Gastrocnemius medialis (tissue), 4 donors: Measurements from ENCODE around the gene ALG14. TPM values are rescaled to one million over a fixed set of nuclear protein-coding genes. Genes with fewer than 3 reads are reported as not detected.

ENCODE experiments used
- ATAC-seq, 2 donors: fragments of 150-250 bp; one replicate each; pipeline ENCODE4 v1.9.1; 2016
- DNase-seq, 2 donors: peaks; one replicate each; pipeline ENCODE4 v3.0.0-alpha.2; 2019
- H3K27ac ChIP-seq, 4 donors: fragments of 200-600 bp; sonication (generic); 1 replicate in 1 of 4; 2 replicates in 3 of 4; pipeline ENCODE4 v1.5.1; 2016 to 2018; ENCODE audit warnings: mild to moderate bottlenecking in 2 of 4, moderate library complexity in 1 of 4
- H3K27me3 ChIP-seq, 3 donors: fragments of 200-600 bp; sonication (generic) in 2 of 3; 1 replicate in 1 of 3; 2 replicates in 2 of 3; pipeline versions ENCODE4 v1.5.1 to v1.6.0; 2016 to 2019; ENCODE audit warnings: mild to moderate bottlenecking in 1 of 3, moderate library complexity in 1 of 3
- H3K36me3 ChIP-seq, 2 donors: fragments of 200-600 bp; sonication (generic) in 1 of 2; one replicate each; pipeline ENCODE4 v1.5.1; 2017 to 2018
- H3K4me1 ChIP-seq, 2 donors: fragments of 200-600 bp; sonication (generic) in 1 of 2; one replicate each; pipeline ENCODE4 v1.5.1; 2016 to 2017; ENCODE audit warnings: mild to moderate bottlenecking in 2 of 2
- H3K4me3 ChIP-seq, 4 donors: fragments of 200-600 bp; sonication (generic) in 3 of 4; 1 replicate in 1 of 4; 2 replicates in 3 of 4; pipeline ENCODE4 v1.5.1; 2016 to 2019; ENCODE audit warnings: mild to moderate bottlenecking in 2 of 4
- H3K9me3 ChIP-seq, 3 donors: fragments of 200-600 bp; sonication (generic) in 2 of 3; 1 replicate in 1 of 3; 2 replicates in 2 of 3; pipeline ENCODE4 v1.5.1; 2016 to 2019
- CTCF ChIP-seq, 5 experiments: fragments of 450-650 bp in 3 of 5; fragments of 200-600 bp in 2 of 5; sonication (generic) in 2 of 5; IDR thresholded peaks in 4 of 5; conservative IDR thresholded peaks in 1 of 5; 1 replicate in 4 of 5; 2 replicates in 1 of 5; pipeline ENCODE4 v1.5.1; 2016 to 2019; ENCODE audit warnings: antibody characterized with exemption in 5 of 5, mild to moderate bottlenecking in 3 of 5, moderate library complexity in 3 of 5
- POLR2A ChIP-seq, 2 donors: fragments of 450-650 bp; IDR thresholded peaks; one replicate each; pipeline ENCODE4 v1.6.1; 2017; ENCODE audit warnings: antibody characterized with exemption in 2 of 2, mild to moderate bottlenecking in 2 of 2, moderate library complexity in 2 of 2
- in situ Hi-C, 4 donors: fragments of 200-750 bp; cut with MboI; loops; one replicate each; pipeline versions ENCODE4 v1.15.0 to v1.8.0; 2017; ENCODE audit warnings: low sequenced_read_pairs in 4 of 4
- intact Hi-C: fragments of 100-400 bp; cut with DNase I; formaldehyde crosslinking; loops from one replicate; pipeline ENCODE4 v1.15.1; 2023; ENCODE audit warnings: low total_unique reads
- total RNA-seq, 4 donors: library from RNA; depleted of rRNA; stranded (reverse); fragments of >200 nt; gene quantifications; one replicate each; pipeline versions ENCODE4 v1.1.0 to v1.2.3, GENCODE V29; 2016

Gene ALG14
- total RNA-seq, 4 donors from 2014 or later, result 0.24 to 0.97 (median 0.77) TPM

GRCh38 chr1:94927405-94928175, 145.2 kb downstream of the ALG14 start:
- TF ChIP-seq POLR2A (IDR thresholded peaks at IDR 0.05) (no peak), CTCF (IDR thresholded peaks at IDR 0.05 in 4 of 5, conservative IDR thresholded peaks at IDR 0.05 in 1 of 5) (no peak)
- H3K4me3 ChIP-seq, result peak overlapping the region; percentile 57 to 71 (median 70)
- ATAC-seq (no peak), DNase-seq (no peak)
- H3K9me3 ChIP-seq, result no peaks in the 10 kb centered on the region
- H3K4me1 ChIP-seq, result peaks cover 16 to 19% of the 10 kb centered on the region in 2 donors
- peak overlapping the region; percentile 70 to 87 (median 83) for H3K27ac ChIP-seq
- intact Hi-C loops, result loop anchor here (1.0 to 10.0 kb wide), 2 partner anchors 64 to 97 kb away; no protein-coding TSS in a partner anchor
- no peaks in the 10 kb centered on the region for H3K36me3 ChIP-seq
- in situ Hi-C loops, result no loop called here
- peaks cover 41 to 46% (median 46%) of the 10 kb centered on the region in 3 donors for H3K27me3 ChIP-seq

- H3K27ac ChIP-seq, result peak within 1 kb of the TSS; percentile 81 to 88 (median 84)
- TF ChIP-seq CTCF (IDR thresholded peaks at IDR 0.05 in 4 of 5, conservative IDR thresholded peaks at IDR 0.05 in 1 of 5), result no peak
- peak; percentile 73 to 89 for TF ChIP-seq POLR2A (IDR thresholded peaks at IDR 0.05)
- intact Hi-C loops (loop anchor here (1.0 to 10.0 kb wide), 2 partner anchors 64 to 98 kb away; no protein-coding TSS in a partner anchor), in situ Hi-C loops (no loop called here)
- peak; percentile 69 to 73 for ATAC-seq
- peak within 1 kb of the TSS; percentile 57 to 71 (median 70) for H3K4me3 ChIP-seq
- peaks cover 45 to 47% (median 46%) of the 10 kb centered on the region in 3 donors for H3K27me3 ChIP-seq
- H3K9me3 ChIP-seq, result no peaks in the 10 kb centered on the region
- peaks cover 19 to 20% of the 10 kb centered on the region in 2 donors for H3K4me1 ChIP-seq
- H3K36me3 ChIP-seq, result no peaks in the 10 kb centered on the region
- peak; percentile 65 to 73 for DNase-seq
These were observed 145.8 kb downstream of the ALG14 start, which contains the start of gene CNN3 for GRCh38 chr1:94926915-94927404. TSS of gene CNN3 (minus strand) at chr1:94927110. CDS start at chr1:94926894, 216 bp downstream.

- peaks cover 19 to 20% of the 10 kb centered on the region in 2 donors for H3K4me1 ChIP-seq
- no peaks in the 10 kb centered on the region for H3K9me3 ChIP-seq
- no peak for TF ChIP-seq POLR2A (IDR thresholded peaks at IDR 0.05)
- TF ChIP-seq CTCF (IDR thresholded peaks at IDR 0.05 in 4 of 5, conservative IDR thresholded peaks at IDR 0.05 in 1 of 5), result peak in 2 of 5 experiments; percentile 26 to 27
- intact Hi-C loops, result loop anchor here (10.0 kb wide), 1 partner anchor 98 kb away; no protein-coding TSS in a partner anchor
- peak overlapping the region; percentile 80 to 88 (median 82) for H3K27ac ChIP-seq
- H3K36me3 ChIP-seq, result no peaks in the 10 kb centered on the region
- H3K4me3 ChIP-seq, result peak overlapping the region; percentile 57 to 71 (median 70)
- peaks cover 45 to 47% (median 46%) of the 10 kb centered on the region in 3 donors for H3K27me3 ChIP-seq
- DNase-seq (no peak), ATAC-seq (peak; percentile 35 to 39)
- in situ Hi-C loops, result no loop called here
These were observed 146.4 kb downstream of the ALG14 start for GRCh38 chr1:94926126-94926914.

- DNase-seq, result peak; percentile 16 to 42
- peak; percentile 32 to 40 for ATAC-seq
- Histone ChIP-seq H3K36me3 (no peaks in the 10 kb centered on the region), H3K9me3 (no peaks in the 10 kb centered on the region), H3K4me1 (peaks cover 19 to 20% of the 10 kb centered on the region in 2 donors), H3K27me3 (peaks cover 46 to 47% (median 47%) of the 10 kb centered on the region in 3 donors), H3K27ac (peak overlapping the region; percentile 80 to 88 (median 82)), H3K4me3 (peak overlapping the region; percentile 57 to 71 (median 70))
- TF ChIP-seq CTCF (IDR thresholded peaks at IDR 0.05 in 4 of 5, conservative IDR thresholded peaks at IDR 0.05 in 1 of 5) (no peak), POLR2A (IDR thresholded peaks at IDR 0.05) (peak in 1 of 2 donors; percentile 18)
- intact Hi-C loops (loop anchor here (10.0 kb wide), 1 partner anchor 99 kb away; no protein-coding TSS in a partner anchor), in situ Hi-C loops (no loop called here)
These were observed 147.1 kb downstream of the ALG14 start for GRCh38 chr1:94925561-94926125.
